ENCODE data around the gene ODF4.
"Not testable (repeated sequence)": the region's sequence is repeated elsewhere in the genome, so short reads cannot be mapped to it uniquely, and the experiment has no call there.

The ODF4 gene

GRCh38 chr17:8326511-8327302 is 12.9 kb upstream of the ODF4 start:
- DNase-seq = peak; percentile 4 to 8

GRCh38 chr17:8327303-8327649 is 12.4 kb upstream of the ODF4 start:
- no peak for DNase-seq

- no peak for DNase-seq
Measured at GRCh38 chr17:8332128-8332527, 7.5 kb upstream of the ODF4 start.

- DNase-seq = no peak
Measured at GRCh38 chr17:8332688-8333087, 7.0 kb upstream of the ODF4 start.

GRCh38 chr17:8333281-8333680 is 6.4 kb upstream of the ODF4 start:
- DNase-seq = no peak

GRCh38 chr17:8337802-8338752 is 1.6 kb upstream of the ODF4 start:
- DNase-seq = peak in 1 of 2 donors; percentile 18

GRCh38 chr17:8338753-8339140 is 893 bp upstream of the ODF4 start:
- DNase-seq = no peak

- no peak for DNase-seq
Measured at GRCh38 chr17:8341456-8341855, 1.8 kb downstream of the ODF4 start.

GRCh38 chr17:8345052-8345690 is 5.5 kb downstream of the ODF4 start:
- no peak for DNase-seq

GRCh38 chr17:8345951-8346665 is 6.5 kb downstream of the ODF4 start:
- DNase-seq = no peak

- not testable (repeated sequence) for DNase-seq
Measured at GRCh38 chr17:8347001-8347400, 7.4 kb downstream of the ODF4 start.

GRCh38 chr17:8350339-8350738 is 10.7 kb downstream of the ODF4 start:
- no peak for DNase-seq

- DNase-seq = no peak
Measured at GRCh38 chr17:8353736-8354135, 14.1 kb downstream of the ODF4 start.

- DNase-seq = no peak
Measured at GRCh38 chr17:8354236-8354635, 14.6 kb downstream of the ODF4 start.

GRCh38 chr17:8357910-8358309 is 18.3 kb downstream of the ODF4 start:
- no peak for DNase-seq

GRCh38 chr17:8359769-8360168 is 20.1 kb downstream of the ODF4 start:
- DNase-seq = no peak

GRCh38 chr17:8360260-8360659 is 20.6 kb downstream of the ODF4 start:
- no peak for DNase-seq

GRCh38 chr17:8360751-8361150 is 21.1 kb downstream of the ODF4 start:
- DNase-seq = no peak

- no peak for DNase-seq
Measured at GRCh38 chr17:8362651-8363332, 23.2 kb downstream of the ODF4 start.

- DNase-seq = no peak
Measured at GRCh38 chr17:8365143-8365542, 25.5 kb downstream of the ODF4 start.

- no peak for DNase-seq
Measured at GRCh38 chr17:8366231-8366630, 26.6 kb downstream of the ODF4 start.

- no peak for DNase-seq
Measured at GRCh38 chr17:8368193-8368592, 28.6 kb downstream of the ODF4 start.

Measured in CD4-positive, alpha-beta T cell treated with Interleukin-1 beta for 1 hour (primary cell).